CD14-positive monocyte (primary cell): Measurements from ENCODE around the gene GREM2. TPM values are rescaled to one million over a fixed set of nuclear protein-coding genes. Genes with fewer than 3 reads are reported as not detected.

Experiments used
- DNase-seq, 3 donors: peaks; one replicate each; pipeline ENCODE4 v3.0.0-alpha.2; 2011 to 2022
- H2AFZ ChIP-seq: 2 replicates; pipeline ENCODE4 v1.6.0; 2012; ENCODE audit warnings: mild to moderate bottlenecking, low read depth, low read length, inconsistent platforms; ENCODE audit not compliant: insufficient read depth, poor library complexity, severe bottlenecking
- H3K27ac ChIP-seq, 2 donors: 1 replicate in 1 of 2; 2 replicates in 1 of 2; pipeline ENCODE4 v1.5.1; 2012 to 2013; ENCODE audit warnings: low read length in 2 of 2, control low read depth in 1 of 2, inconsistent platforms in 1 of 2, low read depth in 1 of 2, mild to moderate bottlenecking in 1 of 2
- H3K27me3 ChIP-seq, 2 donors: one replicate each; pipeline versions ENCODE4 v1.6.0 to v1.6.1; 2011 to 2013; ENCODE audit warnings: low read length in 2 of 2; ENCODE audit not compliant: control insufficient read depth in 2 of 2, insufficient read depth in 2 of 2
- H3K36me3 ChIP-seq, 2 donors: replicated peaks in 1 of 2; 1 replicate in 1 of 2; 2 replicates in 1 of 2; pipeline versions ENCODE4 v1.5.1 to v1.6.1; 2012 to 2013; ENCODE audit warnings: low read length in 2 of 2, control low read depth in 1 of 2, inconsistent platforms in 1 of 2, mild to moderate bottlenecking in 1 of 2; ENCODE audit not compliant: insufficient read depth in 2 of 2, control insufficient read depth in 1 of 2
- H3K4me1 ChIP-seq, 2 donors: 1 replicate in 1 of 2; 2 replicates in 1 of 2; pipeline versions ENCODE4 v1.5.1 to v1.6.1; 2012 to 2013; ENCODE audit warnings: low read length in 2 of 2, control low read depth in 1 of 2, inconsistent platforms in 1 of 2, mild to moderate bottlenecking in 1 of 2, moderate library complexity in 1 of 2; ENCODE audit not compliant: insufficient read depth in 2 of 2, control insufficient read depth in 1 of 2
- H3K4me2 ChIP-seq: replicated peaks from 2 replicates; pipeline ENCODE3; 2012; ENCODE audit warnings: low read length, moderate library complexity, mild to moderate bottlenecking; ENCODE audit not compliant: poor library complexity, severe bottlenecking; ENCODE audit errors: extremely low read depth
- H3K4me3 ChIP-seq, 3 experiments: fragments of 200-600 bp in 1 of 3; sonication (generic) in 1 of 3; replicated peaks in 1 of 3; 1 replicate in 2 of 3; 2 replicates in 1 of 3; pipeline ENCODE4 v1.5.1; 2011 to 2013; ENCODE audit warnings: low read length in 3 of 3, mild to moderate bottlenecking in 3 of 3, control low read depth in 2 of 3, low read depth in 2 of 3, inconsistent platforms in 1 of 3, moderate library complexity in 1 of 3
- H3K79me2 ChIP-seq: 2 replicates; pipeline ENCODE4 v1.6.0; 2012; ENCODE audit warnings: mild to moderate bottlenecking, control low read depth, inconsistent platforms, low read length, moderate library complexity; ENCODE audit not compliant: insufficient read depth
- H3K9ac ChIP-seq: 2 replicates; pipeline ENCODE4 v1.6.0; 2017; ENCODE audit warnings: low read length, mild to moderate bottlenecking; ENCODE audit not compliant: insufficient read depth, poor library complexity, severe bottlenecking
- H3K9me3 ChIP-seq, 2 donors: replicated peaks in 1 of 2; 1 replicate in 1 of 2; 2 replicates in 1 of 2; pipeline versions ENCODE4 v1.5.1 to v1.6.1; 2012 to 2013; ENCODE audit warnings: low read length in 2 of 2, control low read depth in 1 of 2; ENCODE audit not compliant: control insufficient read depth in 1 of 2, insufficient read depth in 1 of 2
- H4K20me1 ChIP-seq: 2 replicates; pipeline ENCODE4 v1.6.0; 2012; ENCODE audit warnings: mild to moderate bottlenecking, low read length, control low read depth, moderate library complexity; ENCODE audit not compliant: insufficient read depth
- H3K27ac Mint-ChIP-seq, 7 donors: one replicate each; pipeline ENCODE4 v1.8.0; 2020; ENCODE audit warnings: mild to moderate bottlenecking in 7 of 7, mixed read lengths in 7 of 7, moderate library complexity in 6 of 7, inconsistent platforms in 2 of 7
- H3K27me3 Mint-ChIP-seq, 3 donors: one replicate each; pipeline ENCODE4 v1.8.0; 2021 to 2022; ENCODE audit warnings: low read depth in 3 of 3, mild to moderate bottlenecking in 3 of 3, mixed read lengths in 3 of 3, moderate library complexity in 3 of 3, inconsistent platforms in 1 of 3
- H3K36me3 Mint-ChIP-seq, 2 donors: one replicate each; pipeline ENCODE4 v1.8.0; 2020; ENCODE audit warnings: mixed read lengths in 2 of 2, inconsistent platforms in 1 of 2, mild to moderate bottlenecking in 1 of 2
- H3K4me1 Mint-ChIP-seq: one replicate; pipeline ENCODE4 v1.8.0; 2020; ENCODE audit warnings: mild to moderate bottlenecking, mixed read lengths
- H3K4me3 Mint-ChIP-seq, 2 donors: one replicate each; pipeline ENCODE4 v1.8.0; 2020; ENCODE audit warnings: mild to moderate bottlenecking in 2 of 2, mixed read lengths in 2 of 2, moderate library complexity in 1 of 2
- H3K9me3 Mint-ChIP-seq, 7 donors: one replicate each; pipeline ENCODE4 v1.8.0; 2020 to 2022; ENCODE audit warnings: mixed read lengths in 7 of 7, mild to moderate bottlenecking in 6 of 7, moderate library complexity in 6 of 7, inconsistent platforms in 2 of 7
- CTCF ChIP-seq: fragments of 200-600 bp; IDR thresholded peaks from one replicate; pipeline ENCODE4 v1.8.0; 2022; ENCODE audit warnings: antibody characterized with exemption, mild to moderate bottlenecking
- WGBS: methylation state at CpG from one replicate; pipeline ENCODE4 v1.1.5; 2013; ENCODE audit warnings: missing lambda C conversion rate; ENCODE audit not compliant: insufficient coverage; 5-methylcytosine and 5-hydroxymethylcytosine counted together
- intact Hi-C, 2 donors: fragments of 100-400 bp; cut with micrococcal nuclease; formaldehyde crosslinking; loops; one replicate each; pipeline versions ENCODE4 v1.15.0 to v1.15.1; 2023
- polyA plus RNA-seq, 3 donors: library from polyadenylated mRNA; depleted of rRNA in 1 of 3; unstranded in 2 of 3; stranded (reverse) in 1 of 3; fragments of 300-500 nt in 2 of 3; fragments of >200 nt in 1 of 3; fragmentation: Illumina TruSeq in 2 of 3; gene quantifications; 1 replicate in 2 of 3; 2 replicates in 1 of 3; pipeline ENCODE4 v1.2.3, GENCODE V29; 2012 to 2021

The GREM2 gene
- polyA plus RNA-seq, 3 donors, result not detected

GRCh38 chr1:240528591-240528990 is 83.4 kb downstream of the GREM2 start:
- Histone ChIP-seq H3K9ac (no peak overlapping the region), H3K27ac (no peak overlapping the region), H3K4me2 (no peak overlapping the region), H3K36me3 (no peaks in the 10 kb centered on the region), H3K27me3 (no peaks in the 10 kb centered on the region), H3K9me3 (peaks cover 0 to 6% of the 10 kb centered on the region in 2 donors), H2AFZ (no peak overlapping the region), H3K4me1 (no peaks in the 10 kb centered on the region), H3K79me2 (no peaks in the 10 kb centered on the region), H3K4me3 (no peak overlapping the region), H4K20me1 (no peaks in the 10 kb centered on the region)
- Mint-ChIP-seq H3K4me3 (no peak overlapping the region), H3K27me3 (no peaks in the 10 kb centered on the region), H3K9me3 (peaks cover 0 to 8% (median 2%) of the 10 kb centered on the region in 7 donors), H3K36me3 (no peaks in the 10 kb centered on the region), H3K27ac (no peak overlapping the region), H3K4me1 (no peaks in the 10 kb centered on the region)
- DNase-seq, result no peak
- intact Hi-C loops, result no loop called here
- TF ChIP-seq CTCF, result no peak
- WGBS, result 91% methylated on average over 6 of the region's 9 CpGs

DNA sequence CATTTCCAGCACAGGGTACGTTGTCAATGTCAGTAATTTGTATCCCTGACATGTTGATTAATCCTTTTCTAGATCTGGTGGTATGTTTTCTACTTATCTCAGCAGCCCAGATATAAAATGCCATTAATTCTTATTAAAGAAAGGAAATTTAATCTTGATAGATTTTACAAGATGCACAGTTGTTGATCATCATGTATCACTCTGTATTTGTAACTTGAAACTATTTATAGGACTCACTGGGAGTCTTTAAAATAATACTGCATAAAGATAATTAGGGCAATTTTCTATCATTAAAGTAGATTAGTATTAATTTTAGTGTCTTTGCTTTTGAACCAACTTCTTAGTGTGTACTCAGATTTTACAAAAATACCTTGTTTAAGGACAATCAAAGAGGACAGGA is 84.9 kb downstream of the GREM2 start:
- Histone ChIP-seq H3K9ac (no peak overlapping the region), H3K27ac (no peak overlapping the region), H3K4me1 (no peaks in the 10 kb centered on the region), H3K4me3 (no peak overlapping the region), H3K4me2 (no peak overlapping the region), H3K79me2 (no peaks in the 10 kb centered on the region), H3K9me3 (peaks cover 0 to 6% of the 10 kb centered on the region in 2 donors), H3K36me3 (no peaks in the 10 kb centered on the region), H2AFZ (no peak overlapping the region), H4K20me1 (no peaks in the 10 kb centered on the region), H3K27me3 (no peaks in the 10 kb centered on the region)
- peaks cover 0 to 8% (median 2%) of the 10 kb centered on the region in 7 donors for H3K9me3 Mint-ChIP-seq
- intact Hi-C loops, result no loop called here
- TF ChIP-seq CTCF, result no peak
- no peak overlapping the region for H3K27ac Mint-ChIP-seq
- H3K4me3 Mint-ChIP-seq, result no peak overlapping the region
- no peaks in the 10 kb centered on the region for H3K36me3 Mint-ChIP-seq
- no peak for DNase-seq
- no CpG with 5 or more reads among the region's 1 CpG for WGBS
- H3K27me3 Mint-ChIP-seq, result no peaks in the 10 kb centered on the region
- H3K4me1 Mint-ChIP-seq, result no peaks in the 10 kb centered on the region
